ENCODE measurements around the gene GRAMD1A.

DNA sequence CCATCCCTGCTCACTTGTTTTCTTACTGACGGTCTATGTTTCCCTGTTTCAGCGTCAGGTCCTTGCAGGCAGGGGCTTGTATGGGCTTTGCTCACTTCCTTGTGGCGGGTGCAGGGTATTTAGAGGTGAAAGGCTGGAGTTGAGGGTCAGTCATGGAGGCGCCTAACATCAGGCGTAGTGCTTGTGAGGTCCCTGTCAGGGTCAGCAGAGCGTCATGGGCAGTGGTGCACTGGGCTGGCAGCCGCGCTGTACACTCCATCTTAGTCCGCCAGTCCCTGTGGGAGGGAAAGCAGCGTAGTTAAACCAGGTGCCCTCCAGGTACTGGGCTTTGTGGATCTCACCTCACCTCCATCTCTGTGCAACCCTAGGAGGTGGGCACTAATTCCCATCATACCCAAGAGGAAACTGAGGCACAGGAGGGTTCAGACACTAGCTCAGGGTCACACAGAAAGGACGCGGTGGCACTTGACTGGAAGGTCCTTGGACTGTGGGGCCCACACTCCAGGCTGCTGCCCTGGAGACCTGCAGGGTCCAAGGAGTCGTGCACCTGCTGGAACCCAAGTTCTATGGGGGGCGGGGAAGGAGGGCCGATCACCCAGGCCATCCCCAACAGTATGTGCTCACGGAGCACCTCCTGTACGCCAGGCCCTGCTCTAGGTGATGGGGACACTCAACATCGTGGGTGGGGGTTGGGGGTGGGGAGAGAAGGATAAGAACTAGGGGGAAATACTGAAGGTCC is 4.6 kb downstream of the GRAMD1A start:
- TF ChIP-seq CTCF (conservative IDR thresholded peaks at IDR 0.05; ENCODE audit: low read length) (no peak), EZH2phosphoT487 (IDR thresholded peaks at IDR 0.05; ENCODE audit: borderline replicate concordance, low read depth, low read length) (no peak)
